Glutamatergic neuron (in vitro differentiated cells): ENCODE results near the gene IL2RG. TPM values are rescaled to one million over a fixed set of nuclear protein-coding genes. Genes with fewer than 3 reads are reported as not detected.

Source experiments
- DNase-seq: peaks from one replicate; pipeline ENCODE4 v3.0.0; 2022
- H3K27ac Mint-ChIP-seq: one replicate; pipeline ENCODE4 v1.8.0; 2020; ENCODE audit warnings: mild to moderate bottlenecking, mixed read lengths, inconsistent platforms; ENCODE audit not compliant: unreplicated experiment
- H3K27me3 Mint-ChIP-seq: one replicate; pipeline ENCODE4 v1.8.0; 2020; ENCODE audit warnings: mild to moderate bottlenecking, moderate library complexity, mixed read lengths, inconsistent platforms; ENCODE audit not compliant: unreplicated experiment
- H3K36me3 Mint-ChIP-seq: one replicate; pipeline ENCODE4 v1.8.0; 2020; ENCODE audit warnings: mild to moderate bottlenecking, mixed read lengths, inconsistent platforms; ENCODE audit not compliant: unreplicated experiment
- H3K4me1 Mint-ChIP-seq: one replicate; pipeline ENCODE4 v1.8.0; 2020; ENCODE audit warnings: mild to moderate bottlenecking, low read depth, mixed read lengths, inconsistent platforms; ENCODE audit not compliant: unreplicated experiment
- H3K4me3 Mint-ChIP-seq: one replicate; pipeline ENCODE4 v1.8.0; 2020; ENCODE audit warnings: mild to moderate bottlenecking, mixed read lengths, inconsistent platforms; ENCODE audit not compliant: unreplicated experiment
- H3K9me3 Mint-ChIP-seq: one replicate; pipeline ENCODE4 v1.8.0; 2020; ENCODE audit warnings: mild to moderate bottlenecking, moderate library complexity, mixed read lengths, inconsistent platforms; ENCODE audit not compliant: unreplicated experiment
- total RNA-seq: library from RNA; stranded (reverse); fragmentation: NEBNext Ultra II Directional; extraction: Animal tissue kit (Norgen Biotek cat#: 25700); gene quantifications from one replicate; pipeline ENCODE4 v1.2.1, GENCODE V29; 2021; ENCODE audit not compliant: unreplicated experiment
- TF ChIP-seq, protein P1 (sequence below): fragments of 200-600 bp; sonication (generic); IDR thresholded peaks from one replicate; pipeline ENCODE4 v1.5.0; 2021; ENCODE audit not compliant: partially characterized antibody, unreplicated experiment

Gene IL2RG
- total RNA-seq, 1 donor from 2014 or later: not detected

DNA sequence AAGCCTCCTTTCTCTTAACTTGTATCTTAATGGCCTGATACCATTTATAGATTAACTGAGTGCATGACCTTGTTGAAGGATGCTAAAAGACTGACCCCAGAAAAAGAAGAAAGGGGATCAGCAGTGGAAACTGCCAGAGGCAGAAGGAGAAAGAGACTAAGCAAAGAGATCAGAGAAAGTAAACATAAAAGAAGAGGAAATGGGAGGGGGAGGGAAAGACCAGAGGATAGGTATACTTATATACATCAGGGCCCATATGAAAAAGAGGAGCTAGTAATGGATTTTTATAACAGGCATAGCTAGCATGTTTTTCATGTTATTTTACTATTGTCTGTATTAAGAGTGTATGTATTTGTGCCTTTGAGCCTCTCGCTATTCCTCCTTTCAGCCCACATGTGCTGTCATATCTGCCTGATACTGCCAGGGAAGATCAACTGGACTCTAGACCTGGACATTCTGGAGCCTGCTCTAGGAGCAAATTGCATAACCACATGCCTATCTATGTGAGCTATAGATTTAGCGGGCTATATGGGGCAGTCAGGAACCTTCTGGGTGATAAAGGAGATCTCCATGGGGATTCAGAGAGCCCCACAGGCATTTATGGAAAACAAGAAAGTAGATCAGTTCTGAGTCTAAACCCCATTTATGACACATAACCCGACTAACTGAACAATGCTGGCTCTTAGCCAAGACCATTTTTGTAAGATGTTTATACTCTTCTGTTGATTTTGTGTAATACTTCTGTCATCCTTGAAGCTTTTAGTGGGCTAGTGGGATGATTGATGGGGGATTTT is 29.9 kb downstream of the IL2RG start:
- Mint-ChIP-seq H3K9me3 (peaks cover 3% of the 10 kb centered on the region), H3K27me3 (no peaks in the 10 kb centered on the region), H3K4me3 (no peak overlapping the region), H3K4me1 (no peaks in the 10 kb centered on the region), H3K36me3 (no peaks in the 10 kb centered on the region), H3K27ac (no peak overlapping the region)
- TF ChIP-seq, protein P1, sequence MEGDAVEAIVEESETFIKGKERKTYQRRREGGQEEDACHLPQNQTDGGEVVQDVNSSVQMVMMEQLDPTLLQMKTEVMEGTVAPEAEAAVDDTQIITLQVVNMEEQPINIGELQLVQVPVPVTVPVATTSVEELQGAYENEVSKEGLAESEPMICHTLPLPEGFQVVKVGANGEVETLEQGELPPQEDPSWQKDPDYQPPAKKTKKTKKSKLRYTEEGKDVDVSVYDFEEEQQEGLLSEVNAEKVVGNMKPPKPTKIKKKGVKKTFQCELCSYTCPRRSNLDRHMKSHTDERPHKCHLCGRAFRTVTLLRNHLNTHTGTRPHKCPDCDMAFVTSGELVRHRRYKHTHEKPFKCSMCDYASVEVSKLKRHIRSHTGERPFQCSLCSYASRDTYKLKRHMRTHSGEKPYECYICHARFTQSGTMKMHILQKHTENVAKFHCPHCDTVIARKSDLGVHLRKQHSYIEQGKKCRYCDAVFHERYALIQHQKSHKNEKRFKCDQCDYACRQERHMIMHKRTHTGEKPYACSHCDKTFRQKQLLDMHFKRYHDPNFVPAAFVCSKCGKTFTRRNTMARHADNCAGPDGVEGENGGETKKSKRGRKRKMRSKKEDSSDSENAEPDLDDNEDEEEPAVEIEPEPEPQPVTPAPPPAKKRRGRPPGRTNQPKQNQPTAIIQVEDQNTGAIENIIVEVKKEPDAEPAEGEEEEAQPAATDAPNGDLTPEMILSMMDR: no peak
- DNase-seq: no peak

DNA sequence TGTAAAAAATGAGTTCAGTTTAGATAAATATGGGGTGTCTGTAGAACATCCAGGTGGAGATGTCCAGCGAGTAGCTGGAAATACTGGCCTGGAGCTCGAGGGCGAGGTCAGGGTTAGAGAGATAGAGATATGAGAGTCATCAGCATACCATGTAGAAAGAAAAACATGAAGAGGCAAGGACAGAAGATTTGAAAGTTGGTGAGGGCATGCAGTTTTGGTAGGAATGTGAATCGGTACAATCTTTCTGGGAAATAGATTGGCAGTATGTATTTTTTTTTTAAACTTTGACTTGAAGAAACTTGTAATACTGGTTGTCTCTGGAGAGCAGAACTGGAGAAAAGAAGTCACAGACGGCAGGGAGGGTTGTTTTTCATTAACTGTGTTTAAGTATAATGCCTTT is 40.8 kb downstream of the IL2RG start:
- no peaks in the 10 kb centered on the region for H3K36me3 Mint-ChIP-seq
- DNase-seq: no peak
- H3K27me3 Mint-ChIP-seq: peaks cover 6% of the 10 kb centered on the region
- peaks cover 4% of the 10 kb centered on the region for H3K9me3 Mint-ChIP-seq
- no peak overlapping the region for H3K27ac Mint-ChIP-seq
- H3K4me1 Mint-ChIP-seq: peaks cover 4% of the 10 kb centered on the region
- TF ChIP-seq, protein P1: no peak
- no peak overlapping the region for H3K4me3 Mint-ChIP-seq

DNA sequence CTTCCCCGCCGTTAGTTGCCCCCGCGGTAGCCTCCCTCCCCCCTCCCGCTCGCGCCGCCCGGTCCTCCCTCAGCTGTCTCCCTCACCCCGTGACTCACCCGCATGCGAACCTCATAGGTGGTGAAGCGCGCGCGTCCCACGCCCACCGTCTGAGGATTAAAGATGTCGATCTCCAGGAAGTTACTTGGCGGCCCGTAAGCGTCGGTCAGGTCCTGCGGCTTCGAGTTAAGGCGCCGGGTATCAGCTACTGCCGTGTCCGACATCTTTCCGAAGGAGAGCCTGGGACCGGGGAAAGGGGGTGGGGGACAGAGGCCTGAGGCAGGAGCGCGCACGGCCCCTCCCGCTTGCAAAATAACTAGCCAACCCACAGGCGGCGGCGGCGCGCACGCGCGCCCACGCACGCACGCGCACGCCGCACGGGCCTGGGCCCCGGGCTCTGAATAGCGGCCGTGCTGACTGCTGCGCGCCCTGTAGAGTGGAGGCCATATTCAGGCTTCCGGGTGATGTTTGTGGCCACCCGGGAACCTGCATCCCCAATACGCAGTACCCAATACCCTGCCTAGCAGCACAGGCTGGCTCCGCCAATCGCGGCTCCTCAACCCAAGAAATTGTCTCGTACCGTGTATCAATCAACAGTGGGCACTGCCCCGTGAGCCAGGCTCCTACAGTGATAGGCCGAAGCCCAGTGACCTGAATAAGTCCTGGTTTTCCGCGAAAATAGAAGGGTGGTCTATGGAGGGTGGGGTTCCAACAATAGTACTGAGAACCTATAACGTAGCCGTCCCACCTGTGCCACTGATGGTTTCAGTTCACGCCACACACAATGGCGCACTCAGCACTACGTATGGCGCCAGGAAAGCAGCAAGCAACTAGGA is 43.1 kb downstream of the IL2RG start, which contains the start of gene SNX12:
SNX12 (minus strand) TSS at position 291 of the 875 bp plus-strand sequence; CDS start at position 263, 28 bp downstream.
- peaks cover 4% of the 10 kb centered on the region for H3K9me3 Mint-ChIP-seq
- peak within 1 kb of the TSS; percentile 85 for H3K27ac Mint-ChIP-seq
- peak; percentile 82 for DNase-seq
- TF ChIP-seq, protein P1: no peak
- H3K36me3 Mint-ChIP-seq: no peaks in the 10 kb centered on the region
- peak within 1 kb of the TSS; percentile 96 for H3K4me3 Mint-ChIP-seq
- peaks cover 5% of the 10 kb centered on the region for H3K27me3 Mint-ChIP-seq
- peaks cover 6% of the 10 kb centered on the region for H3K4me1 Mint-ChIP-seq

DNA sequence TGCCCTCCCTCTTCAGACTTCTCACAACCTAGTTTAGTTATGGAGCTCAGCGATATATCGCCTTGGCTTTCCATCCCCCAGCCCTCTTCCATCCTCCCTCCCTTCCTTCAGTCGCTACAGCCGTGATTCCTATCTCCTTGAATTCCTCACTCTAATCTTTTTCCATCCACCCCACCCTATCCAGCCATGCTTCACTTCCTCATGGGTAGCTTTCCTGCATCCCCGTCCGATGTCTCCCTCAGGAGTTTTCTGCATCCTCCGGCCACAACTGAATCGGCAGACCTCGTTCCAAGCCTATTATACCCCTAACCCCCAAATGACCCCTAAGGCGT is 43.7 kb downstream of the IL2RG start:
- Mint-ChIP-seq H3K9me3 (peaks cover 4% of the 10 kb centered on the region), H3K27me3 (peaks cover 5% of the 10 kb centered on the region), H3K27ac (peak overlapping the region; percentile 85), H3K4me1 (peaks cover 6% of the 10 kb centered on the region), H3K4me3 (peak overlapping the region; percentile 96), H3K36me3 (no peaks in the 10 kb centered on the region)
- no peak for DNase-seq
- TF ChIP-seq, protein P1: no peak
